AG10803 (cell line): ENCODE measurements around the gene FOXD4L1.
A peak's percentile ranks its signal among the peaks of the same experiment; 100 is the strongest.
"Not testable (repeated sequence)": the region's sequence is repeated elsewhere in the genome, so short reads cannot be mapped to it uniquely, and the experiment has no call there.

Experiments
- DNase-seq: peaks from one replicate; pipeline ENCODE4 v3.0.0; 2010; ENCODE audit warnings: low read depth
- H3K4me3 ChIP-seq: 2 replicates; pipeline ENCODE4 v1.5.1; 2011; ENCODE audit warnings: mild to moderate bottlenecking, low read length, control low read depth

FOXD4L1 gene

GRCh38 chr2:113498365-113498764, at the start of gene FOXD4L1:
FOXD4L1 (plus strand) TSS chr2:113498665; CDS start chr2:113499257, 592 bp downstream.
- DNase-seq, H3K4me3 ChIP-seq: not testable (repeated sequence)

- peak; percentile 0 for DNase-seq
- not testable (repeated sequence) for H3K4me3 ChIP-seq
Observed at GRCh38 chr2:113465770-113466169, 32.7 kb upstream of the FOXD4L1 start.

- not testable (repeated sequence) for H3K4me3 ChIP-seq, DNase-seq
Observed at GRCh38 chr2:113476688-113477368, 21.6 kb upstream of the FOXD4L1 start.

GRCh38 chr2:113496527-113496926, 1.9 kb upstream of the FOXD4L1 start:
- not testable (repeated sequence) for H3K4me3 ChIP-seq, DNase-seq

- not testable (repeated sequence) for DNase-seq, H3K4me3 ChIP-seq
Observed at GRCh38 chr2:113499019-113499885, 787 bp downstream of the FOXD4L1 start.

GRCh38 chr2:113499886-113500722, 1.6 kb downstream of the FOXD4L1 start:
- not testable (repeated sequence) for DNase-seq, H3K4me3 ChIP-seq

- DNase-seq, H3K4me3 ChIP-seq: not testable (repeated sequence)
Observed at GRCh38 chr2:113500723-113501038, 2.2 kb downstream of the FOXD4L1 start.

- not testable (repeated sequence) for DNase-seq
- peak overlapping the region; percentile 44 for H3K4me3 ChIP-seq
Observed at GRCh38 chr2:113502216-113503093, 4.0 kb downstream of the FOXD4L1 start.

GRCh38 chr2:113503094-113504042, 4.9 kb downstream of the FOXD4L1 start:
- not testable (repeated sequence) for DNase-seq
- peak overlapping the region; percentile 44 for H3K4me3 ChIP-seq

- H3K4me3 ChIP-seq, DNase-seq: not testable (repeated sequence)
Observed at GRCh38 chr2:113504081-113504480, 5.6 kb downstream of the FOXD4L1 start.

- not testable (repeated sequence) for DNase-seq, H3K4me3 ChIP-seq
Observed at GRCh38 chr2:113507394-113508140, 9.1 kb downstream of the FOXD4L1 start.

- H3K4me3 ChIP-seq, DNase-seq: not testable (repeated sequence)
Observed at GRCh38 chr2:113508187-113508586, 9.7 kb downstream of the FOXD4L1 start.

GRCh38 chr2:113510913-113511312, 12.4 kb downstream of the FOXD4L1 start:
- DNase-seq, H3K4me3 ChIP-seq: not testable (repeated sequence)

- not testable (repeated sequence) for DNase-seq, H3K4me3 ChIP-seq
Observed at GRCh38 chr2:113511859-113512258, 13.4 kb downstream of the FOXD4L1 start.

GRCh38 chr2:113515457-113515856, 17.0 kb downstream of the FOXD4L1 start:
- not testable (repeated sequence) for DNase-seq, H3K4me3 ChIP-seq

- DNase-seq, H3K4me3 ChIP-seq: not testable (repeated sequence)
Observed at GRCh38 chr2:113515995-113516394, 17.5 kb downstream of the FOXD4L1 start.

- not testable (repeated sequence) for H3K4me3 ChIP-seq, DNase-seq
Observed at GRCh38 chr2:113517025-113517424, 18.6 kb downstream of the FOXD4L1 start.
